HEK293T (cell line): ENCODE measurements around the gene SRGAP1.

Experiments
- ARNT ChIP-seq: fragments of 450-650 bp; IDR thresholded peaks from 2 replicates; pipeline ENCODE4 v1.6.1; 2017; ENCODE audit warnings: mild to moderate bottlenecking
- BHLHE40 ChIP-seq: fragments of 450-650 bp; IDR thresholded peaks from 2 replicates; pipeline ENCODE4 v1.6.1; 2016; ENCODE audit warnings: mild to moderate bottlenecking, moderate library complexity, borderline replicate concordance
- CTBP1 ChIP-seq: fragments of 450-650 bp; IDR thresholded peaks from 2 replicates; pipeline ENCODE4 v1.6.1; 2016; ENCODE audit warnings: borderline replicate concordance
- ELF4 ChIP-seq: fragments of 450-650 bp; IDR thresholded peaks from 2 replicates; pipeline ENCODE4 v1.6.1; 2017; ENCODE audit warnings: antibody characterized with exemption
- FOXA1 ChIP-seq: fragments of 450-650 bp; IDR thresholded peaks from 2 replicates; pipeline ENCODE4 v1.6.1; 2016; ENCODE audit warnings: mild to moderate bottlenecking
- FOXK2 ChIP-seq: fragments of 450-650 bp; IDR thresholded peaks from 2 replicates; pipeline ENCODE4 v1.6.1; 2016; ENCODE audit warnings: mild to moderate bottlenecking
- FOXM1 ChIP-seq: fragments of 450-650 bp; IDR thresholded peaks from 2 replicates; pipeline ENCODE4 v1.6.1; 2017; ENCODE audit warnings: mild to moderate bottlenecking, borderline replicate concordance
- NFRKB ChIP-seq: fragments of 450-650 bp; IDR thresholded peaks from 2 replicates; pipeline ENCODE4 v1.6.1; 2016; ENCODE audit warnings: mild to moderate bottlenecking, moderate library complexity
- SP1 ChIP-seq: fragments of 450-650 bp; IDR thresholded peaks from 2 replicates; pipeline ENCODE4 v1.6.1; 2017
- SUZ12 ChIP-seq: fragments of 450-650 bp; IDR thresholded peaks from 2 replicates; pipeline ENCODE4 v1.6.1; 2016; ENCODE audit warnings: mild to moderate bottlenecking
- TARDBP ChIP-seq: fragments of 450-650 bp; IDR thresholded peaks from 2 replicates; pipeline ENCODE4 v1.6.1; 2016
- ZNF384 ChIP-seq: fragments of 450-650 bp; IDR thresholded peaks from 2 replicates; pipeline ENCODE4 v1.6.1; 2016

- TF ChIP-seq BHLHE40: no peak
- TF ChIP-seq CTBP1: no peak
- no peak for TF ChIP-seq ARNT
- TF ChIP-seq TARDBP: no peak
- no peak for TF ChIP-seq SUZ12
- TF ChIP-seq FOXK2: no peak
- TF ChIP-seq FOXA1: no peak
- no peak for TF ChIP-seq FOXM1
- no peak for TF ChIP-seq ZNF384
- no peak for TF ChIP-seq NFRKB
- no peak for TF ChIP-seq SP1
- no peak for TF ChIP-seq ELF4
These were observed 339.7 kb downstream of the SRGAP1 start for GRCh38 chr12:64184216-64184615.
